Trophoblast cell (in vitro differentiated cells and primary cell): ENCODE measurements around the gene DHX34.

Source experiments
- DNase-seq, 2 donors: peaks; one replicate each; pipeline ENCODE4 v3.0.0-alpha.2; 2016
- H2AFZ ChIP-seq: 2 replicates; pipeline ENCODE4 v1.6.1; 2013; ENCODE audit warnings: low read length, moderate library complexity, mild to moderate bottlenecking; ENCODE audit not compliant: insufficient read depth, poor library complexity
- H2AK5ac ChIP-seq: 2 replicates; pipeline ENCODE4 v1.6.1; 2013; ENCODE audit warnings: mild to moderate bottlenecking, low read length
- H2BK120ac ChIP-seq: 2 replicates; pipeline ENCODE4 v1.6.1; 2013; ENCODE audit warnings: low read length, mild to moderate bottlenecking, moderate library complexity; ENCODE audit not compliant: insufficient read depth, poor library complexity
- H2BK12ac ChIP-seq: 2 replicates; pipeline ENCODE4 v1.6.1; 2013; ENCODE audit warnings: mild to moderate bottlenecking, low read length, moderate library complexity
- H2BK5ac ChIP-seq: 2 replicates; pipeline ENCODE4 v1.6.1; 2013; ENCODE audit warnings: low read length, low read depth, moderate library complexity, mild to moderate bottlenecking; ENCODE audit not compliant: poor library complexity
- H3K14ac ChIP-seq: 2 replicates; pipeline ENCODE4 v1.6.1; 2013; ENCODE audit warnings: mild to moderate bottlenecking, low read length
- H3K18ac ChIP-seq: 2 replicates; pipeline ENCODE4 v1.6.1; 2013; ENCODE audit warnings: mild to moderate bottlenecking, low read length
- H3K23ac ChIP-seq: 2 replicates; pipeline ENCODE4 v1.6.1; 2013; ENCODE audit warnings: low read length
- H3K27ac ChIP-seq: 2 replicates; pipeline ENCODE4 v1.5.1; 2013; ENCODE audit warnings: low read depth, mild to moderate bottlenecking, inconsistent platforms, low read length, moderate library complexity
- H3K27me3 ChIP-seq: 2 replicates; pipeline ENCODE4 v1.6.1; 2013; ENCODE audit warnings: inconsistent platforms, mild to moderate bottlenecking, low read length, moderate library complexity; ENCODE audit not compliant: insufficient read depth
- H3K36me3 ChIP-seq, 2 experiments: 1 replicate in 1 of 2; 2 replicates in 1 of 2; pipeline ENCODE4 v1.6.1; 2013; ENCODE audit warnings: low read length in 2 of 2, mild to moderate bottlenecking in 2 of 2, moderate library complexity in 1 of 2; ENCODE audit not compliant: insufficient read depth in 2 of 2, control insufficient read depth in 1 of 2
- H3K4ac ChIP-seq: 2 replicates; pipeline ENCODE4 v1.6.1; 2013; ENCODE audit warnings: low read depth, mild to moderate bottlenecking, low read length, moderate library complexity
- H3K4me1 ChIP-seq, 2 experiments: 1 replicate in 1 of 2; 2 replicates in 1 of 2; pipeline ENCODE4 v1.6.1; 2013; ENCODE audit warnings: low read length in 2 of 2, mild to moderate bottlenecking in 2 of 2, moderate library complexity in 1 of 2; ENCODE audit not compliant: insufficient read depth in 2 of 2, control insufficient read depth in 1 of 2
- H3K4me2 ChIP-seq: 2 replicates; pipeline ENCODE4 v1.6.1; 2013; ENCODE audit warnings: inconsistent platforms, mild to moderate bottlenecking, low read length, moderate library complexity
- H3K4me3 ChIP-seq: 2 replicates; pipeline ENCODE4 v1.5.1; 2013; ENCODE audit warnings: mild to moderate bottlenecking, low read depth, low read length, inconsistent platforms
- H3K79me1 ChIP-seq: one replicate; pipeline ENCODE4 v1.6.1; 2013; ENCODE audit warnings: low read length
- H3K79me2 ChIP-seq: 2 replicates; pipeline ENCODE4 v1.6.1; 2013; ENCODE audit warnings: low read length, mild to moderate bottlenecking; ENCODE audit not compliant: control insufficient read depth, insufficient read depth, poor library complexity
- H3K9ac ChIP-seq: 2 replicates; pipeline ENCODE4 v1.6.1; 2013; ENCODE audit warnings: mild to moderate bottlenecking, low read length
- H3K9me3 ChIP-seq: 2 replicates; pipeline ENCODE4 v1.6.1; 2013; ENCODE audit warnings: low read depth, mild to moderate bottlenecking, control low read depth, inconsistent platforms, low read length; ENCODE audit not compliant: insufficient read depth
- H4K12ac ChIP-seq: 2 replicates; pipeline ENCODE4 v1.6.1; 2013; ENCODE audit warnings: low read depth, mild to moderate bottlenecking, low read length, moderate library complexity
- H4K8ac ChIP-seq: 2 replicates; pipeline ENCODE4 v1.6.1; 2013; ENCODE audit warnings: low read depth, mild to moderate bottlenecking, low read length, moderate library complexity
- H4K91ac ChIP-seq: one replicate; pipeline ENCODE4 v1.6.1; 2013; ENCODE audit warnings: low read depth, mild to moderate bottlenecking, low read length, moderate library complexity
- WGBS: extraction: QIAGEN DNeasy Blood & Tissue Kit; methylation state at CpG from one replicate; pipeline ENCODE4 v1.1.7; 2013; ENCODE audit warnings: missing lambda C conversion rate; ENCODE audit not compliant: insufficient read length, insufficient coverage; ENCODE audit errors: extremely low coverage; 5-methylcytosine and 5-hydroxymethylcytosine counted together

Gene DHX34

DNA sequence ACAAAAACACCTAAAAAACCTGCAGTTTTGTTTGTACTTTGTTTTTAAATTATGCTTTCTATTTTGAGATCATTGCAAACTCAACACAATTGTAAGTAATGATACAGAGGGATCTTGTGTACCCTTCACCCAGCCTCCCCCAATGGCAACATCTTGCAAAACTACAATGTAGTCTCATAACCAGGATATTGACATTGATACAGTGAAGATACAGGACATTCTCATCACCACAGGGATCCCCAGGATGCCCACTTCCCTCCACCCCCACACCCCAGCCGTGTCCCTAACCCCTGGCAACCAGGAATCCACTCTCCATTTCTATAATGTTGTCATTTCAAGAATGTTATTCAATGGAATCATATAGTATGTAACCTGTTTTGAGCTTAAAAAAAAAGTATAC is 27.5 kb upstream of the DHX34 start:
- Histone ChIP-seq H2AK5ac (no peak overlapping the region), H2AFZ (no peak overlapping the region), H3K23ac (no peak overlapping the region)

DNA sequence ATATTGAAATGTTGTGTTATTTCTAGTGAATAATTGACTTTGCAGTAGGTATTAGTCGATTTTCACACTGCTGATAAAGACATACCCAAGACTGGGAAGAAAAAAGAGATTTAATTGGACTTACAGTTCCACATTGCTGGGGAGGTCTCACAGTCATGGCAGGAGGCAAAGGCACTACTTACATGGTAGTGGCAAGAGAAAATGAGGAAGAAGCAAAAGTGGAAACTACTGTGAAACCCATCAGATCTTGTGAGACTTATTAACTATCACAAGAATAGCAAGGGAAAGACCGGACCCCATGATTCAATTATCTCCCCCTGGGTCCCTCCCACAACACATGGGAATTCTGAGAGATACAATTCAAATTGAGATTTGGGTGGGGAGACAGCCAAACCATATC is 27.1 kb upstream of the DHX34 start:
- H3K14ac ChIP-seq = no peak overlapping the region
- DNase-seq = no peak
- H2BK5ac ChIP-seq = no peak overlapping the region
- H3K27me3 ChIP-seq = no peaks in the 10 kb centered on the region
- no peak overlapping the region for H2BK12ac ChIP-seq
- H4K8ac ChIP-seq = no peak overlapping the region
- H3K36me3 ChIP-seq = no peaks in the 10 kb centered on the region
- no peak overlapping the region for H3K4me3 ChIP-seq
- H4K91ac ChIP-seq = no peak overlapping the region
- H2BK120ac ChIP-seq = no peak overlapping the region
- H2AK5ac ChIP-seq = no peak overlapping the region
- H3K18ac ChIP-seq = no peak overlapping the region
- H2AFZ ChIP-seq = no peak overlapping the region
- H3K9me3 ChIP-seq = peaks cover 5% of the 10 kb centered on the region
- no peaks in the 10 kb centered on the region for H3K79me1 ChIP-seq
- WGBS = no CpG with 5 or more reads among the region's 2 CpGs
- H3K4me2 ChIP-seq = no peak overlapping the region
- no peak overlapping the region for H3K9ac ChIP-seq
- H3K4ac ChIP-seq = no peak overlapping the region
- H3K79me2 ChIP-seq = no peaks in the 10 kb centered on the region
- no peaks in the 10 kb centered on the region for H3K4me1 ChIP-seq
- H3K23ac ChIP-seq = no peak overlapping the region
- H3K27ac ChIP-seq = no peak overlapping the region
- H4K12ac ChIP-seq = no peak overlapping the region

More for the DNA sequence above, 27.5 kb upstream of the DHX34 start:
- H3K9me3 ChIP-seq = peaks cover 5% of the 10 kb centered on the region
- no peaks in the 10 kb centered on the region for H3K79me2 ChIP-seq
- no peak overlapping the region for H3K4ac ChIP-seq
- no peak overlapping the region for H4K91ac ChIP-seq
- no peak overlapping the region for H3K14ac ChIP-seq
- no peak overlapping the region for H3K4me3 ChIP-seq
- H4K8ac ChIP-seq = no peak overlapping the region
- no peaks in the 10 kb centered on the region for H3K79me1 ChIP-seq
- H4K12ac ChIP-seq = no peak overlapping the region
- H2BK5ac ChIP-seq = no peak overlapping the region
- H2BK120ac ChIP-seq = no peak overlapping the region
- no peaks in the 10 kb centered on the region for H3K27me3 ChIP-seq
- no peak overlapping the region for H2BK12ac ChIP-seq
- H3K4me1 ChIP-seq = no peaks in the 10 kb centered on the region
- WGBS = no CpG with 5 or more reads among the region's 1 CpG
- H3K4me2 ChIP-seq = no peak overlapping the region
- H3K18ac ChIP-seq = no peak overlapping the region
- no peak for DNase-seq
- H3K36me3 ChIP-seq = no peaks in the 10 kb centered on the region
- no peak overlapping the region for H3K9ac ChIP-seq
- H3K27ac ChIP-seq = no peak overlapping the region

DNA sequence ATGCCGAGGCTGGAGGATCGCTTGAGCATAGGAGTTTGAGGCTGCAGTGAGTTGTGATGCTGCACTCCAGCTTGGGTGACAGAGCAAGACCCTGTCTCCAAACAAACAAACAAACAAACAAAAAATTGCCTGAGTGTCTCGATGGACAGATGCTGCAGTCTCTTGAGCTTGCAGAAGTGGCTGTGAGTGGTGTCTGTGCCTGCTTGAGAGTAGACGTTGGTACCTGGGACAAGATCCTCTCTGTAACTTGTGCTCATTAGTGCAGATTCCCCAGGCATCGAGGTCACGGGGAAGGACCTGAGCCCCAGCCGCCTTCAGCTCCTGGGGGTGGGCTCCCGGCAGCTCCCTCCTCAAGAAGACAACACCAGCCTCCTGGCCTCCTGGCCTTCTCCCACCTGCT is 25.7 kb upstream of the DHX34 start:
- Histone ChIP-seq H3K4me1 (no peaks in the 10 kb centered on the region), H4K8ac (no peak overlapping the region), H3K27ac (no peak overlapping the region), H3K27me3 (no peaks in the 10 kb centered on the region), H3K18ac (no peak overlapping the region), H3K4ac (no peak overlapping the region), H4K12ac (no peak overlapping the region), H3K4me2 (no peak overlapping the region), H2AK5ac (no peak overlapping the region), H3K9ac (no peak overlapping the region), H2BK5ac (no peak overlapping the region), H3K23ac (no peak overlapping the region), H2AFZ (no peak overlapping the region), H2BK12ac (no peak overlapping the region), H3K9me3 (peaks cover 5% of the 10 kb centered on the region), H3K14ac (no peak overlapping the region), H3K79me2 (no peaks in the 10 kb centered on the region), H3K36me3 (no peaks in the 10 kb centered on the region), H3K79me1 (no peaks in the 10 kb centered on the region), H4K91ac (no peak overlapping the region), H3K4me3 (no peak overlapping the region), H2BK120ac (no peak overlapping the region)
- DNase-seq = no peak
- WGBS = no CpG with 5 or more reads among the region's 8 CpGs

DNA sequence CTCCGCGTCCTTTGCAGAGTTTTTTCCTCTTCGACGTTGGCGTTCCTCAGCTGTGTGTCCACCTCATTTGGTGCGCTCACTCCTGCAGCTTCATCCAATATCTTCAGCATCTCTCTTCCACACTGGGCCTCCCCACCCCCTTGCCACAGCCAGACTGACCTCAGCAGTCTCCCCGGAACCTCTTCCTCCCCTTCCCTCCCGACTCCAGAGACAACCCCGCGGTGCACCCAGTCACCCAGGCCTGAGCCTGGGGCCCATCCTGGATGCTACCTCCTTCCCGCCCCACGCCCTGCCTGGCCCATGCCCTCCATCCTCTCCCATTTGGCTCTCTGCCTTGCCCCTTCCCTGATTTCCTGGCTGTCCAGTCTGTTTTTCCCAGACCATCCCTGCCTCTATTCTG is 25.2 kb upstream of the DHX34 start:
- no peak overlapping the region for H4K12ac ChIP-seq
- no peak overlapping the region for H4K8ac ChIP-seq
- H3K27ac ChIP-seq = no peak overlapping the region
- H3K79me2 ChIP-seq = no peaks in the 10 kb centered on the region
- H4K91ac ChIP-seq = no peak overlapping the region
- H3K9ac ChIP-seq = no peak overlapping the region
- DNase-seq = no peak
- no peaks in the 10 kb centered on the region for H3K36me3 ChIP-seq
- H2BK5ac ChIP-seq = no peak overlapping the region
- WGBS = no CpG with 5 or more reads among the region's 12 CpGs
- H3K18ac ChIP-seq = no peak overlapping the region
- H2AK5ac ChIP-seq = no peak overlapping the region
- no peaks in the 10 kb centered on the region for H3K4me1 ChIP-seq
- H3K4ac ChIP-seq = no peak overlapping the region
- peaks cover 5% of the 10 kb centered on the region for H3K9me3 ChIP-seq
- H3K27me3 ChIP-seq = no peaks in the 10 kb centered on the region
- no peak overlapping the region for H3K4me3 ChIP-seq
- no peak overlapping the region for H3K4me2 ChIP-seq
- no peak overlapping the region for H2BK12ac ChIP-seq
- no peak overlapping the region for H3K14ac ChIP-seq
- H3K23ac ChIP-seq = no peak overlapping the region
- H2BK120ac ChIP-seq = no peak overlapping the region
- H2AFZ ChIP-seq = no peak overlapping the region
- no peaks in the 10 kb centered on the region for H3K79me1 ChIP-seq
